Progenitor cell of endocrine pancreas (in vitro differentiated cells): ENCODE measurements around the gene ALKBH4. TPM values are rescaled to one million over a fixed set of nuclear protein-coding genes. Genes with fewer than 3 reads are reported as not detected.
"Not testable (repeated sequence)": the region's sequence is repeated elsewhere in the genome, so short reads cannot be mapped to it uniquely, and the experiment has no call there.

Experiments
- DNase-seq: peaks from one replicate; pipeline ENCODE4 v3.0.0; 2021; ENCODE audit warnings: low spot score; ENCODE audit not compliant: unreplicated experiment
- H3K27ac Mint-ChIP-seq: 2 replicates; pipeline ENCODE4 v1.8.0; 2021; ENCODE audit warnings: mild to moderate bottlenecking, moderate library complexity, mixed read lengths
- H3K27me3 Mint-ChIP-seq: 2 replicates; pipeline ENCODE4 v1.8.0; 2021; ENCODE audit warnings: mixed read lengths
- H3K36me3 Mint-ChIP-seq: 2 replicates; pipeline ENCODE4 v1.8.0; 2022; ENCODE audit warnings: mixed read lengths; ENCODE audit not compliant: insufficient read depth
- H3K4me1 Mint-ChIP-seq: 2 replicates; pipeline ENCODE4 v1.8.0; 2021; ENCODE audit warnings: low read depth, mixed read lengths
- H3K4me3 Mint-ChIP-seq: 2 replicates; pipeline ENCODE4 v1.8.0; 2021; ENCODE audit warnings: low read depth, mild to moderate bottlenecking, moderate library complexity, mixed read lengths
- H3K9me3 Mint-ChIP-seq: 2 replicates; pipeline ENCODE4 v1.8.0; 2021; ENCODE audit warnings: low read depth, mixed read lengths
- CTCF ChIP-seq: fragments of 200-600 bp; sonication (generic); IDR thresholded peaks from one replicate; pipeline ENCODE4 v1.5.0; 2021; ENCODE audit warnings: antibody characterized with exemption, mild to moderate bottlenecking; ENCODE audit not compliant: unreplicated experiment
- total RNA-seq: library from RNA; stranded (reverse); gene quantifications from 2 replicates; pipeline ENCODE4 v1.2.1, GENCODE V29; 2021

Gene ALKBH4
- total RNA-seq, 1 donor from 2014 or later = 14.3 TPM

- TF ChIP-seq CTCF = peak; percentile 19
- H3K27me3 Mint-ChIP-seq, H3K9me3 Mint-ChIP-seq, H3K36me3 Mint-ChIP-seq, H3K4me1 Mint-ChIP-seq: not testable (repeated sequence)
- DNase-seq = peak; percentile 57
- peak within 1 kb of the TSS; percentile 85 for H3K4me3 Mint-ChIP-seq
- peak within 1 kb of the TSS; percentile 85 for H3K27ac Mint-ChIP-seq
Measured at GRCh38 chr7:102478314-102479208, 13.9 kb upstream of the ALKBH4 start, which contains the start of gene POLR2J. Gene POLR2J, minus strand, starts transcription at chr7:102478922. Its CDS starts 62 bp downstream, at chr7:102478860.

GRCh38 chr7:102474736-102475435 lies 10.2 kb upstream of the ALKBH4 start:
- H3K27me3 Mint-ChIP-seq, H3K9me3 Mint-ChIP-seq, DNase-seq, H3K4me3 Mint-ChIP-seq, H3K27ac Mint-ChIP-seq, H3K4me1 Mint-ChIP-seq, H3K36me3 Mint-ChIP-seq: not testable (repeated sequence)

GRCh38 chr7:102474116-102474515 lies 9.5 kb upstream of the ALKBH4 start:
- H3K36me3 Mint-ChIP-seq, H3K4me3 Mint-ChIP-seq, H3K27ac Mint-ChIP-seq, H3K27me3 Mint-ChIP-seq, H3K4me1 Mint-ChIP-seq, H3K9me3 Mint-ChIP-seq, DNase-seq: not testable (repeated sequence)

GRCh38 chr7:102473271-102473991 lies 8.8 kb upstream of the ALKBH4 start:
- Mint-ChIP-seq H3K9me3 (no peaks in the 10 kb centered on the region), H3K4me1 (no peaks in the 10 kb centered on the region), H3K27ac (no peak overlapping the region), H3K36me3 (peaks cover 3% of the 10 kb centered on the region), H3K27me3 (no peaks in the 10 kb centered on the region), H3K4me3 (no peak overlapping the region)
- no peak for TF ChIP-seq CTCF
- DNase-seq = no peak

GRCh38 chr7:102472126-102473041 lies 7.7 kb upstream of the ALKBH4 start:
- Mint-ChIP-seq H3K36me3 (peaks cover 3% of the 10 kb centered on the region), H3K27ac (peak overlapping the region; percentile 13), H3K4me1 (no peaks in the 10 kb centered on the region), H3K27me3 (no peaks in the 10 kb centered on the region), H3K4me3 (no peak overlapping the region), H3K9me3 (no peaks in the 10 kb centered on the region)
- DNase-seq = no peak
- TF ChIP-seq CTCF = no peak
